GM11168 (cell line): ENCODE results near the gene LGALS4.
"Not testable (repeated sequence)": the region's sequence is repeated elsewhere in the genome, so short reads cannot be mapped to it uniquely, and the experiment has no call there.

Source experiments
- in situ Hi-C: fragments of 300-500 bp; cut with MboI; formaldehyde crosslinking; loops from one replicate; pipeline ENCODE4 v1.12.0; 2022; ENCODE audit warnings: low sequenced_read_pairs; ENCODE audit not compliant: unreplicated experiment

LGALS4 gene

DNA sequence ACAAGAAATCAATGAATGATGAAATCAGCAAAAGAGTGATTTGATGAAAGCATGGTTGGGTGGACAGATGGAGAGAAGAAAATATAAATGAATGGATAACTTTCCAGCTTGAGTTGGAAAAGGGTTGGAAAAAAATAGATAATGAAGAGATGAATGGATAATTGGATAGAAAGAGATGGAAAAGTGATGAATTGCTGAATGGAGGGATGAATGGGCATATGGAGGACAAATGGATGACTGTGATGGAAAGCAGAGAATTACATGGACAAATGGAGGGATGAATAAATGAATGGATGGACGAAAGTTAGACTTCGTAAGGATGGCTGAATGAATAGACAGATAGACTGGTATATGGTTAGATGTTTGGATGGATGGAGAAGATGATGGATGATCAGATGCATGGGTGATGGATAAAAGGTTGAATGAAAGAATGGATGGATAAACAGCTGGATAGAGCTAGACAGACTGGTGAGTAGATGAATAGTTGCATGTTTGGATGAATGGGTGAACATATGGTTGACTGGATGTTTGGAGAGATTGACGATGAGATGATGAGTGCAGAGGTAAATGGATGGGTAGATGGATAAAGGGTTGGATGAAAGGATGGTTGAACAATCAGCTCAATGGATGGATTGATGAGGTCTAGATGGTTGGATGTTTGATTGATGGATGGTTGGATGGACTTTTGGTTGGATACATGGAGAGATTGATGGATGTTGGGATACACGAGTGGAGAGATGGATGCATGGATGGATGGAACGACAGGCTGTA is 12.0 kb downstream of the LGALS4 start:
- in situ Hi-C loops, result no loop called here

DNA sequence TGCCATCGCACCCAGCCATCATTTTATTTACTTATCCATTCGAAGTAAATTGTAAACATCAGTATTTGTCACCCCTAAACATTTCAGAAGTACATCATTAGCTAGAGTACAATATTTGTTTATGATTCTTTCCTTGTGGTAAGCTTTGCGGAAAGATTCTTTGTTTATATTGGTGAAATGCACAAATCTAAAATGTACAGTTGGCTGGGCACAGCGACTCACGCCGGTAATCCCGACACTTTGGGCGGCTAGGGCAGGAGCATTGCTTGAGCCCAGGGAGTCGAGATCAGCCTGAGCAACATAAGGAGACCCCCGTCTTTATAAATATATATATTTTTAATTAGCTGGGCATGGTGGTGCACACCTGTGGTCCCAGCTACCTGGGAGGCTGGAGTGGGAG is 13.6 kb downstream of the LGALS4 start:
- in situ Hi-C loops, result no loop called here

DNA sequence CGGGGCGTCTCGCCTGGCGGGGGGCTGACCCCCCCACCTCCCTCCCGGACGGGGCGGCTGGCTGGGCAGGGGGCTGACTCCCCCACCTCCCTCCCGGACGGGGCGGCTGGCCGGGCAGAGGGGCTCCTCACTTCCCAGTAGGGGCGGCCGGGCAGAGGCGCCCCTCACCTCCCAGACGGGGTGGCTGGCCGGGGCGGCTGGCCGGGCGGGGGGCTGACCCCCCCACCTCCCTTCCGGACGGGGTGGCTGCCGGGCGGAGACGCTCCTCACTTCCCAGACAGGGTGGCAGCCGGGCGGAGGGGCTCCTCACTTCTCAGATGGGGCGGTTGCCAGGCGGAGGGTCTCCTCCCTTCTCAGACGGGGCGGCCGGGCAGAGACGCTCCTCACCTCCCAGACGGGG is 15.0 kb downstream of the LGALS4 start:
- in situ Hi-C loops, result not testable (repeated sequence)

DNA sequence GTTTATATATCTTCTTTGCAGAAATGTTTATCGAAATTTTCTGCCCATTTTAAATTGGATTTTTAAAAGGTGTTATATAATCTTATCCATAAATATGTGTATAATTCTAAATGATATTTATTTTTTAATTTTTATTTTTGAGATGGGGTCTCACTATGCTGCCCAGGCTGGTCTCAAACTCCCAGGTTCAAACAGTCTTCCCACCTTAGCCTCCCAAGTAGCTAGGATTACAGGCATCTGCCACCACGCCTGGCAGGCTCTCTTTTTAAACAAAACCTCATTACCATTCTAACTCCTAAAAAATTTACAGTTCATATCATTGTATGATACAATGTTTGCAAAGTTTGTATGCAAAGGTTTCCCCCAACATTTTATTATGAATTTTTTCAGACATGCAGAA is 16.6 kb downstream of the LGALS4 start:
- in situ Hi-C loops, result no loop called here

DNA sequence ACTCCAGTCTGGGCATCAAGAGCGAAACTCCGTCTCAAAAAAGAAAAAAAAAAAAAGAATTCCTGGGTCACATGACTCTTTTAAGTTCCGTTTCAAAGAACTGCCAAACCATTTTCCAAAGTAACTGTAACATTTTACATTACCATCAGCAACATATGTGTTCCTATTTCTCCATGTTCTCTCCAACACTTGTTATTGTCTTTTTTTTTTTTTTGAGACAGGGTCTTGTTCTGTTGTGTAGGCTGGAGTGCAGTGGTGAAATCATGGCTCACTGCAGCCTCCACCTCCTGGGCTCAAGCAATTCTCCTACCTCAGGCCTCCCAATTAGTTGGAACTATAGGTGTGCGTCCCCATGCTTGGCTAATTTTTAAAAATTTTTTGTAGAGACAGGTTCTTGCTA is 17.2 kb downstream of the LGALS4 start:
- in situ Hi-C loops, result no loop called here

DNA sequence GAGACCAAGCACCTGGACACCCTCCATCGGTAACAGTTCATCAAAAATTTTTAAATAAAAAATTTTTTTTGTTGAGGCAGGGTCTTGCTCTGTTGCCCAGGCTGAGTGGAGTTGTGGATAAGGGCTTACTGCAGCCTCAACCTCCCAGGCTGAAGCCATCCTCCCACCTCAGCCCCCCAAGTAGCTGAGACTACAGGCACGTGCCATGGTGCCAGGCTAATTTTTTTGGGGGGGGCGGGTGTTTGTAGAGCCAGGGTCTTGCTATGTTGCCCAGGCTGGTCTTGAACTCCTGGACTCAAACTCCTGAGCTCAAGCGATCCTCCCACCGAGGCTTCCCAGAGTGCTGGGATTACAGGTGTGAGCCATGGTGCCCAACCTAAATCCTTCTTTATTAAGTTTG is 19.1 kb downstream of the LGALS4 start:
- in situ Hi-C loops, result no loop called here

DNA sequence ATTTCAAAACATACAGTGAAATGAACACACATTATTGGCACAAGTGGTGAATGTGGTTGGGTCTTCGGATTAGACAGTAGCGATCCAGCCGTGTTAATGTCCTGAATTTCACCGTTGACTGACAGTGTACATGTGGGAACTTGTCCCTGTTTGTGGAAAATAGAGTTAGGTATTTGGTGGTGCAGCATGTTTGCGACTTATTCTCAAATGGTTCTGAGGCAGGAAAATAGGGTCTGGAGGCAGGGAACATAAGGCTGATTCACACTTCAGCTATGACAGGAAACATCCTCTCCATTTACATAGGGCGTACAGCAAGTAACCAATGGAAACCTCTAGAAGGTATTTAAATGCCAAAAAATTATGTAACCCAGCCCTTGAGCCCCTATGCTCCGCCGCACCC is 19.6 kb downstream of the LGALS4 start:
- in situ Hi-C loops, result no loop called here

DNA sequence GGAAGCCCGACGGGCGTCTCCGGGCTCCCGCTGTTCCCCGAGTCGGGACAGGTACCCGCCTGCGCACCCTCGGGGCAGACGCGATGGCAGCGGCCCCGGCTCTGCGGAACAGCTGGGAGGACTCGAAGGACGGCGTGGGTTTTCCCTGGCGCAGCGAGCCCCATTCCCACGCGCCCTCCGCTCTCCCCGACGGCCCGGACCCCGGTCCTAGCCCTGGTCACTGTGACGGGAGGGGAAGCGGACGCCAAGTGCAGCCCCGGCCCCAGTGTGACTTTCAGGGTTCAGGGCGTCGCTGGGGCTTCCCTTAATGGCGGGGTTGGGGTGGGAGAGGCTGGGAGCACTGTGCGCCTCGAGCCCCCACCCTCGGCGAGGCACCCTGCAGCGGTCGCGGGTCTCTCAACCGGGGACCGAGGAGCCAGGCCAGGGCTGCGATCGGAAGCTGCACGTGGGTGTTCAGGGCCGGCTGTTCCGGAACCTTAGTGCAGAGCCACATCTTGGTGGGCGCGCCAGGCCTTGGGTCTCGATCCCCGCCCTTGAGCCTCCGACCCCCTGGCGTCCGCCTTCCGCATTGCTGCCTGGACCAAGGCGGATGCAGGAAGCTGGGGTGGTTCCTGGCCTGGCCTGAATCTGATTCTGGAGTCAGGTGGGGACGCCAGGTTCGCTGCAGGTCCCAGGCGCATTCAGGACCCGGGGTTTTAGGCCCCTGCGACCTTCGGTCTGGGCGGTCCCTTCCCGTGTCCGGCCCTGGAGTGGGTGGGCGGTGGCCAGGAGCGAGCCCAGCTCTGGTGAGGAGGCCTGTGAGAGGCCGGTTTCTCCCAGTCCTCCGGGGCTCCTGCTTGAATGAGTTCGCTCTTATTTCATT is 20.3 kb downstream of the LGALS4 start:
- in situ Hi-C loops, result no loop called here

DNA sequence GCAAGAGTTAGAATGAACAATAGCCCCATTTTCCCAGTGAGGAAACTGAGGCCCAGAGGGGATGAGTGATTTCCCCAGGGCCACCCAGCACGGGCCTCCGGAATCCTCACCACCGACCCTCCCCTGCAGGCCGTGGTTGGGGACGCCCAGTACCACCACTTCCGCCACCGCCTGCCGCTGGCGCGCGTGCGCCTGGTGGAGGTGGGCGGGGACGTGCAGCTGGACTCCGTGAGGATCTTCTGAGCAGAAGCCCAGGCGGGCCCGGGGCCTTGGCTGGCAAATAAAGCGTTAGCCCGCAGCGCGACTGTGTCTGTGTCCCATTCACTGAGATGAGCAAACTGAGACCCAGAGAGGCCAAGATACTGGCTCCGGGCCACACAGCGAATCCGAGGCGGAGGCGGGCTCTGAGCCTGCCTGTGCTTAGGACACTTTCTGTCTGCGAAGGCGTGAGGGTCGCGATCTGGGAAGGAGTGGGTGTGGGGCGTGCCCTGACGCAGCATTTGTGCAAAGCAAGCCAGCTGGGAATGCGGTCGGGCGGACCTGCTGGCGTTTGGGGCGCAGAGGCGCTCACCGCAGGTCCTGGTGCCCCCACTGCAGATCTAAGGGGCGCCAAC is 21.2 kb downstream of the LGALS4 start:
- in situ Hi-C loops, result not testable (repeated sequence)

DNA sequence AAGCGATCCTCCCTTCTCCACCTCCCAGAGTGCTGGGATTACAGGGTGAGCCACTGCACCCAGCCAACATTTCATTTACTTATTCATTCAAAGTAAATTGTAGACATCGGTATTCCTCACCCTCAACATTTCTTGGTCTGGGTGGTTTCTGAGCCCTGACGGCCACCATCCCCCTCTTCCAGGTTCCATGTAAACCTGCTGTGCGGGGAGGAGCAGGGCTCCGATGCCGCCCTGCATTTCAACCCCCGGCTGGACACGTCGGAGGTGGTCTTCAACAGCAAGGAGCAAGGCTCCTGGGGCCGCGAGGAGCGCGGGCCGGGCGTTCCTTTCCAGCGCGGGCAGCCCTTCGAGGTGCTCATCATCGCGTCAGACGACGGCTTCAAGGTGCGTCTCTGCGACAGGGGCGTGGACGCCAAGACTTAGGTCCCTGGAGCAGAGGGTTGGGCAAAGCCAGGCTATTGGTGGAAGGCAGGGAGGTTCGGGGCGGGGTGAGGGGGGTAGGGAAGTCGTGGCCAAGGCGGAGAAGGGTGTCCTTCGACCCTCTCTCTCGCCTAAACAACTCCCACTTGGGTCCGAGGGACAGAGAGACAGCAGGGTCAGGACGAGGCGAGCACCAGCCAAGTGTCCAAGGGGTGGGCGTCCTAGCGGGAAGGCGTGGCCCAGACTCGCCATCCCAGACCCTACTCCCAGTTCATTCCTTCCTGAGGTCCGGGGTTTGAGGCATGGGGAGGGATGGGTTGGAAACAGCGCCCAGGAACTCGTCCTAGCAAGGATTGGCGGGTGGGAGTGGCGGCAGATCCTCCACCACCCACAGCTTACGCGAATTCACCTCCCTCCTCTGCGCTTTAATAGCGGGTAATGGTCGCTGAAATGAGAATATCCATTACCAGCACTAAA is 22.0 kb downstream of the LGALS4 start:
- in situ Hi-C loops, result not testable (repeated sequence)

DNA sequence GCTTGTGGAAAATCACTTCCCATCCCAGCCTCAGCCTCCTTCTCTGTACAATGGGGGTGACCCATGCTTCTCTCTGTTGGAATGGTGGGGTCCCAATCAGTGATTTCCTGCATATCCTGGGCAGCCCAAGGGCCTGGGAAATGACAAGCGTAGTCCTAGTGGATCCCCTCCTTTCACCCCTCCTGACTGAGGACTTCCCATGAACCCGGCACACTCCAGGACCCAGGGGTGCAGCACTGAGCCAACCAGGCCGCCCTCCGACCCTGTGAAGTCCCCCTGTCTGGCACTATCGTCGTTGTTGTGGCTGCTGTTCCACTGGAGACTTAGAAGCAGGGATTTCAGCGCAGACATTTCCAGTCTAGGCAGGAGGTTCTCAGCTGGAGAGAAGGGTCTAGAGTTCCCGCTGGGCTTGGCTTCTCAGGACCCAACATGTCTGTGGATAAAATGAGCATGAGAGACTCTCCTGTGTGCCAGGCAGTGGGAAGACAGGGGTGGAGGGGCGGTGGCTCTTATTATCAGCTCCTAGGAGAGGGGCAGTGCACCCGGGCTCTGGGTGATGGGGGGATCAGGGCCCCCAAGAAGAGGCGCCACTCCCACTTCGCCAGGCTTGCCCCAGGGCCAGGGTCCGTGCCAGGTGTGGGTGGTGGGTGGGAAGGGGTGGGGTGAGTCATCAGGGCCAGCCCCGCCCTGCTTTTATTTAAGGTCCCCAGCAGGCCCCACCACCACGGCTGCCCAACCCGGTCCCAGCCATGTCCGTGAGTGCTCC is 24.1 kb downstream of the LGALS4 start, which contains the start of gene LGALS7B:
Gene LGALS7B, plus strand, starts transcription at position 723 of the 766 bp plus-strand sequence. Its CDS starts 27 bp downstream, at position 750.
- in situ Hi-C loops, result no loop called here

DNA sequence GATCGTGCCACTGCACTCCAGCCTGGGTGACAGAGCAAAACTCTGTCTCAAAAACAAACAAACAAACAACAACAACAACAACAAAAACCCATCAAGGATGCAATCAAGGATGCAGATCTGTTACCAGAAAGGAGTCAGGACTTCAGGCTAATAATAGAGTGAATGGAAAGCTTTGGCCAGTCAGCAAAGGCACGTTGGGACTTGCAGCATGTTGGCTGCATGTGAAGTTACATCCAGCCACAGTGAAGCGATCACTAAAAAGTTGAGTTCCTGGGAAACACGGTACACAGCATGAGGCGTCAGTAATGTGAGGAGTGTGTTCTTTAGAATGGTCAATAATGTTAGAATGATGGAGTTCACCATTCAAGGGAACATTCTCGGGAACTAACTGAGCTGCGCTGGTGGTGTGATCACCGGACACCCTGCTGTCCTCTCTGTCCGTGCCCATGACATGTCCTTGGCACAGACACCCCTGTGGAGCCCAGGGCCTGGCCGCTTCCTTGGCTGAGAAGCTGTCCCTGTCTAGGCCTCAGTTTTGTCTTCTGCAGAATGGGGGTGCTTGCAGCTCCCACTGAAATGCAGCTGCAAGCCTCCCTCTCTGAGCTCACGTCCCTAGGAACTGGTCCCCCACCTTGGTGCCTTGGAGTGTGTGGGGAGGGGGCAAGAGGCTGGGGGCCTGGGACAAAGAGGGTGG is 26.0 kb downstream of the LGALS4 start:
- in situ Hi-C loops, result no loop called here

DNA sequence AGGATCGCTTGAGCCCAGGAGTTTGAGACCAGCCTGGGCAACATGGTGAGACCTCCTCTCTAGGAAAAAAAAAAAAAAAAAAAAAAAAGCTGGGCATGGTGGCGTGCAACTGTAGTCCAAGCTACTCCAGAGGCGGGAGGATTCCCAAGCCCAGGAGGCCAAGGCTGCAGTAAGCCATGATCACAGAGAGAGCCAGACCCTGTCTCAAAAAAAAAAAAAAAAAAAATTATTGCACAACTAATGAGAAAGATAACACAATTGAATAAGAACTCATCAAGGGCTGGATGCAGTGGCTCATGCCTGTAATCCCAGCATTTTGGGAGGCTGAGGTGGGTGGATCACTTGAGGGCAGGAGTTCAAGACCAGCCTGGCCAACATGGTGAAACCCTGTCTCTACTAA is 26.7 kb downstream of the LGALS4 start:
- in situ Hi-C loops, result not testable (repeated sequence)

DNA sequence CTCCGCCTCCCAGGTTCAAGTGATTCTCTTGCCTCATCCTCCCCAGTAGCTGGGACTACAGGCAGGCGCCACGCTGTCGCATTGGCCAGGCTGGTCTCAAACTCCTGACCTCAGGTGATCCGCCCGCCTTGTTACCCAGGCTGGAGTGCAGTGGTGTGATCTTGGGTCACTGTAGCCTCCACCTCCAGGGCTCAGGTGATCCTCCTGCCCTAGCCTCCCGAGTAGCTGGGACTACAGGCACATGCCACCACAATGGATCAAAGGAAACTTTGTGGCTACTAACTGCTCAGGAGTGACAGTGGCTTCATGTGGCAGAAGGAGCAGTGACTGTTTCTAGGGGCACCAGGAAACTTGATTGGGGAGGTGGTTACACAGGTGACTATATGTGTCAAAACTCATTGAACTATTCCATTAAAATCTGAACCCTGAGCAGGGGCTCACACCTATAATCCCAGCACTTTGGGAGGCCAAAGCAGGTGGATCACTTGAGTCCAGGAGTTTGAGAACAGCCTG is 27.5 kb downstream of the LGALS4 start:
- in situ Hi-C loops, result no loop called here

DNA sequence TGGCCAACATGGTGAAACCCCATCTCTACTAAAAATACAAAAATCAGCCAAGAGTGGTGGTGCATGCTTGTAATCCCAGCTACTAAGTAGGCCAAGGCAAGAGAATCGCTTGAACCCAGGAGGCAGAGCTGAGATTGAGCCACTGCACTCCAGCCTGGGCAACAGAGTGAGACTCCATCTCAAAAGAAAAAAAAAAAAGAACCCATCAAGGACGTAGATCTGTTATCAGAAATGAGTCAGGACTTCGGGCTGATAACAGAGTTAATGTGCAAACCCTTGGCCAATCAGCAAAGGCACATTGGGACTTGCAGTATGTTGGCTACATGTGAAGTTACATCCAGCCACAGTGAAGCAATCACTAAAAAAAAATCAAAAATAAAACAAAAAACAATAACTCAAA is 28.5 kb downstream of the LGALS4 start:
- in situ Hi-C loops, result no loop called here

DNA sequence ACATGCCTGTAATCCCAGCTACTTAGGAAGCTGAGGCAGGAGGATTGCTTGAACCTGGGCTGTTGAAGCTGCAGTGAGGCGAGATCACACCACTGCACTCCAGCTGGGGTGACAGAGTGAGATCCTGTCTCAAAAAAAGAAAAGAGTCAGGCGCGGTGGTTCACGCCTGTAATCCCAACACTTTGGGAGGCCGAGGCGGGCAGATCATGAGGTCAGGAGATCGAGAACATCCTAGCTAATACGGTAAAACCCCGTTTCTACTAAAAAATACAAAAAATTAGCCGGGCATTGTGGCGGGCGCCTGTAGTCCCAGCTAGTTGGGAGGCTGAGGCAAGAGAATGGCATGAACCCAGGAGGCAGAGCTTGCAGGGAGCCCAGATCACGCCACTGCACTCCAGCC is 30.5 kb downstream of the LGALS4 start:
- in situ Hi-C loops, result not testable (repeated sequence)

DNA sequence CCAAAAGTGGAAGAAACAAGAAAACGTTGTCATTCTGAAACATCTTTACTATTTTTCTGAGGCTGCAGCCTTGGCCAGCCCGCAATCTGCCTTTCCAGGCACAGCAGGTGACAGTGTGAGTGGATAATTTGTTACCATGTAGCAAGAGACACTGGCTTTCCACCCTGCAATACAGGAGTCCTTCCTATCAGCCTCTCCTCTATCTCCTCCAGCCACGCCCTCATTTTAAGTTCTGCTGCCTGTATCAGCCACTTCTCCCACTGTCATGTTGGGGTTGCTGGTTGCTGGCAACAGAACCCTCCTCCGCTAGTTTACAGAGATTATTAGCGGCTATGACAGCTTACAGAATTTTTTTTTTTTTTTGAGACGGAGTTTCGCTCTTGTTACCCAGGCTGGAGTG is 31.7 kb downstream of the LGALS4 start:
- in situ Hi-C loops, result no loop called here

DNA sequence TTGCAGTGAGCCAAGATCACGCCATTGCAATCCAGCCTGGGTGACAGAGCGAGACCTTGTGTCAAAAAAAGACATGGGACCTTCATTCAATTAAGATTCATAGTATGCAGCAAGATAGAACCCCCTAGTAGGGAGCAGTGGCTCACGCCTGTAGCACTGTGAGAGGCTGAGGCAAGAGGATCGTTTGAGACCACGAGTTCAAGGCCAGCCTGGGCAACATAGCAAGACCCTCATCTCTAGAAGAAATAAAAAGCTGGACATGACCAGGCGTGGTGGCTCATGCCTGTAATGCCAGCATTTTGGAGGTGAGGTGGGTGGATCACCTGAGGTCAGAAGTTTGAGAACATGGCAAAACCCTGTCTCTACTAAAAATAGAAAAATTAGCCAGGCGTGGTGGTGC is 32.3 kb downstream of the LGALS4 start:
- in situ Hi-C loops, result no loop called here

DNA sequence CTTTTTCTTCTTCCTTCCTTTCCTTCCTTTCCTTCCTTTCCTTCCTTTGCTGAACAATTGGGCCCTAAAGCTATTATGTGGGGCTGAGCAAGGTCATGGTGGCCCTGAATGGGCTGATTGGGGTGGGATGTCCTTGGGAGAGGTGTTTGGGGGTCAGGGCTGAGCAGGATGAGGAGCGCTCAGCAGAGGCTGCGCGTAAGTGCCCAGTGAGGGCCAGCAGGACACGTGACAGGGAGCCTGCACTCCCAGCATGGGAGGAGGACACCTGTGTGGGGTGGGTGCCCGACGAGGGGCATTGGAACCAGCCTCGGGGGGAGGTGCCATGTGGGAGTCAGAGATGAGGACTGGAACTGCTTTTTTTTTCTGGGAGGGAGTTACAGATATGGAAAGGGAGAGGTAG is 34.0 kb downstream of the LGALS4 start:
- in situ Hi-C loops, result no loop called here
